Peyer's patch (tissue), 4 donors: ENCODE data around the gene APEH.

Source experiments
- POLR2A ChIP-seq, 2 donors: fragments of 450-650 bp; IDR thresholded peaks; one replicate each; pipeline ENCODE4 v1.5.1; 2017; ENCODE audit warnings: antibody characterized with exemption in 2 of 2, mild to moderate bottlenecking in 2 of 2, moderate library complexity in 2 of 2
- TF ChIP-seq, protein P1 (sequence below), 6 experiments: fragments of 450-650 bp in 4 of 6; fragments of 200-600 bp in 2 of 6; sonication (generic) in 1 of 6; IDR thresholded peaks; one replicate each; pipeline ENCODE4 v1.5.1; 2017 to 2019; ENCODE audit warnings: antibody characterized with exemption in 6 of 6, mild to moderate bottlenecking in 3 of 6, moderate library complexity in 1 of 6

DNA sequence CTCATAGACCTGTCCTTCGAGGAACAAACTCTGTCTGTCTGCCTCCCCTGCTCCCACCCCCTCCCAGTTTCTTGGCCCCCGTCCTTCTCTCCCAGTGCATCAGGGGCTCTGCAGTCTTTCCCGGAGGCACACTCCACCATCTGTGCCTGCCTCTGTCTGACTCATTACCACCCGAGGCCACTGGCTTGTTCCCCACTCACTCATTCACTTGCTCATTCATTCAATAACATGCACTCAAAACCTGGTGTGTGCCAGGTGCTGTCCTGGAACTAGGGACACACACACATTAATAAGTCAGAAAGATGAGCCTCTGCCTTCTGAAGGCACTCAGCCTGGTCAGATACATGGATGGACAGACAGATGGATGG is 32.9 kb downstream of the APEH start:
- TF ChIP-seq, protein P1, sequence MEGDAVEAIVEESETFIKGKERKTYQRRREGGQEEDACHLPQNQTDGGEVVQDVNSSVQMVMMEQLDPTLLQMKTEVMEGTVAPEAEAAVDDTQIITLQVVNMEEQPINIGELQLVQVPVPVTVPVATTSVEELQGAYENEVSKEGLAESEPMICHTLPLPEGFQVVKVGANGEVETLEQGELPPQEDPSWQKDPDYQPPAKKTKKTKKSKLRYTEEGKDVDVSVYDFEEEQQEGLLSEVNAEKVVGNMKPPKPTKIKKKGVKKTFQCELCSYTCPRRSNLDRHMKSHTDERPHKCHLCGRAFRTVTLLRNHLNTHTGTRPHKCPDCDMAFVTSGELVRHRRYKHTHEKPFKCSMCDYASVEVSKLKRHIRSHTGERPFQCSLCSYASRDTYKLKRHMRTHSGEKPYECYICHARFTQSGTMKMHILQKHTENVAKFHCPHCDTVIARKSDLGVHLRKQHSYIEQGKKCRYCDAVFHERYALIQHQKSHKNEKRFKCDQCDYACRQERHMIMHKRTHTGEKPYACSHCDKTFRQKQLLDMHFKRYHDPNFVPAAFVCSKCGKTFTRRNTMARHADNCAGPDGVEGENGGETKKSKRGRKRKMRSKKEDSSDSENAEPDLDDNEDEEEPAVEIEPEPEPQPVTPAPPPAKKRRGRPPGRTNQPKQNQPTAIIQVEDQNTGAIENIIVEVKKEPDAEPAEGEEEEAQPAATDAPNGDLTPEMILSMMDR (IDR thresholded peaks at IDR 0.05), result no peak
- TF ChIP-seq POLR2A (IDR thresholded peaks at IDR 0.05), result no peak
